Hematopoietic multipotent progenitor cell treated with erythropoietin and hydrocortisone succinate and interleukin-3 and kit ligand, for 6 days (in vitro differentiated cells): Measurements from ENCODE around the gene DNAH6.
"Not testable (repeated sequence)": the region's sequence is repeated elsewhere in the genome, so short reads cannot be mapped to it uniquely, and the experiment has no call there.

Experiments used
- DNase-seq: peaks from one replicate; pipeline ENCODE4 v3.0.0-alpha.2; 2015

The DNAH6 gene

GRCh38 chr2:84516234-84516986 lies at the start of gene DNAH6:
TSS of gene DNAH6 (plus strand) at chr2:84516498. CDS start at chr2:84517827, 1,329 bp downstream.
- DNase-seq, result peak; percentile 73

- no peak for DNase-seq
Measured at GRCh38 chr2:84467389-84467788, 48.9 kb upstream of the DNAH6 start.

- DNase-seq, result not testable (repeated sequence)
Measured at GRCh38 chr2:84472423-84472822, 43.9 kb upstream of the DNAH6 start.

GRCh38 chr2:84472856-84473565 lies 43.3 kb upstream of the DNAH6 start:
- no peak for DNase-seq

- no peak for DNase-seq
Measured at GRCh38 chr2:84474176-84474575, 42.1 kb upstream of the DNAH6 start.

GRCh38 chr2:84477886-84478285 lies 38.4 kb upstream of the DNAH6 start:
- no peak for DNase-seq

GRCh38 chr2:84478867-84479266 lies 37.4 kb upstream of the DNAH6 start:
- DNase-seq, result no peak

- DNase-seq, result no peak
Measured at GRCh38 chr2:84481702-84482101, 34.6 kb upstream of the DNAH6 start.

GRCh38 chr2:84482603-84483002 lies 33.7 kb upstream of the DNAH6 start:
- peak; percentile 6 for DNase-seq

- DNase-seq, result no peak
Measured at GRCh38 chr2:84483320-84483719, 33.0 kb upstream of the DNAH6 start.

GRCh38 chr2:84486441-84487115 lies 29.7 kb upstream of the DNAH6 start:
- DNase-seq, result no peak

GRCh38 chr2:84487298-84487996 lies 28.9 kb upstream of the DNAH6 start:
- no peak for DNase-seq

GRCh38 chr2:84491256-84491655 lies 25.0 kb upstream of the DNAH6 start:
- DNase-seq, result no peak

GRCh38 chr2:84491741-84492140 lies 24.6 kb upstream of the DNAH6 start:
- DNase-seq, result no peak

- DNase-seq, result peak; percentile 5
Measured at GRCh38 chr2:84492571-84492970, 23.7 kb upstream of the DNAH6 start.

- no peak for DNase-seq
Measured at GRCh38 chr2:84493514-84493913, 22.8 kb upstream of the DNAH6 start.

GRCh38 chr2:84494070-84494469 lies 22.2 kb upstream of the DNAH6 start:
- DNase-seq, result no peak

GRCh38 chr2:84495539-84496146 lies 20.7 kb upstream of the DNAH6 start:
- DNase-seq, result peak; percentile 80

- DNase-seq, result no peak
Measured at GRCh38 chr2:84496386-84496785, 19.9 kb upstream of the DNAH6 start.

GRCh38 chr2:84497285-84497684 lies 19.0 kb upstream of the DNAH6 start:
- no peak for DNase-seq

GRCh38 chr2:84498150-84498799 lies 18.0 kb upstream of the DNAH6 start:
- DNase-seq, result no peak

- not testable (repeated sequence) for DNase-seq
Measured at GRCh38 chr2:84511024-84511423, 5.3 kb upstream of the DNAH6 start.
